ENCODE data around the gene SLC1A3.

The SLC1A3 gene

GRCh38 chr5:36726767-36727166 is 120.4 kb downstream of the SLC1A3 start:
- Histone ChIP-seq H3K27me3 (replicated peaks in 2 of 5; ENCODE audit: control insufficient read depth in 4 of 5, insufficient read depth in 5 of 5, low read length in 4 of 5) (no peaks in the 10 kb centered on the region), H3K4me3 (ENCODE audit: control insufficient read depth in 1 of 7, extremely low read depth in 1 of 7, insufficient read depth in 4 of 7, low read depth in 2 of 7, low read length in 6 of 7) (no peak overlapping the region), H3K4me1 (ENCODE audit: control extremely low read depth in 1 of 4, control insufficient read depth in 4 of 4, insufficient read depth in 4 of 4, low read length in 3 of 4) (peaks cover 7 to 37% (median 21%) of the 10 kb centered on the region in 4 experiments), H3K36me3 (ENCODE audit: control insufficient read depth in 4 of 4, insufficient read depth in 4 of 4, low read length in 3 of 4) (no peaks in the 10 kb centered on the region), H3K27ac (ENCODE audit: insufficient read depth in 1 of 2, low read depth in 1 of 2, low read length in 2 of 2, poor library complexity in 1 of 2, severe bottlenecking in 2 of 2) (no peak overlapping the region), H3K9me3 (ENCODE audit: control extremely low read depth in 1 of 5, control insufficient read depth in 4 of 5, insufficient read depth in 2 of 5, low read depth in 1 of 5, low read length in 4 of 5) (no peaks in the 10 kb centered on the region)
- POLR2A ChIA-PET = no interaction called here
- no peak for DNase-seq
- 100% methylated on average over 1 of the region's 1 CpG for WGBS (ENCODE audit: insufficient coverage)
- CTCF ChIA-PET = interaction anchor here (1.7 to 2.0 kb wide), 2 partner anchors 12 to 278 kb away, joined by 4 to 16 read pairs; no protein-coding TSS in a partner anchor

DNA sequence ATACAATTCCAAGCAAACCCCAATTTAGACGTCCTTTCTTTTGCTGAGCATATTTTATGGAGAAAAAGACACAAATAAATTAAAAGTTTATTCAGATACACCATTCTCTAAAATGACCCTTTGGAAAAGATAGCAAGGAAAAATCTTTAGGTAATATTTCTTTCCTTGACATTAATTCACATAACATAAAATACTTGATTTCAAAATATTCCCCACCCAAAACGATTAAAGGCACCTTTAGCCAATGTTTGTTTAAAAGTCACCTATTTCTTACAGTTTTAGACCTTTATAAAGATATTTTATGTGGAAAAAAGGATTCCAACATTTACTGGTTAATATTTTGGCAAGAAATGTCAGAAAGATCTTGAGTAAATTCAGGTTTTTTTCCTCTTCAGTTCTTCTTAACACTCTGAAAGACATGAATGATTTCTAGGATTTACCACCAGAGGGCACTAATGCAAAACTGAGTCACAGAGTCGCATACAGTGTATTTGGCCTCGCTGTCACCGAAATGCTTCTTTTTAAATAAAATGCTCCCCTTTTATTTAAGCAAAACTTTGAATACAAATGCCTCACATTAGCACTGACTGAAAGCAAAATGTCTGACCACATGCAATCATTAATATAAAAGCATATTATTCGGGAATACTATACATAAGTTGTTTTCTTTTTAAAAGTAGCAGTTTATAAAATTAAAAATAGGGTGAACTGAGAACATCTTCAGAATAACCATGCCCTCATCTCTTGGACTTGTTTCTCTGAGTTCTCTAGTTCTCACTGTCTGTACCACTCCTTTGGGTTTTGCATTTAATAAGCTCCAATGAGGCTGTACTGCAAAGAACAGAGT is 122.5 kb downstream of the SLC1A3 start:
- CTCF ChIA-PET = interaction anchor here (0.9 to 3.4 kb wide), 15 partner anchors 10 to 585 kb away, joined by 3 to 44 read pairs (median 5); no protein-coding TSS in a partner anchor
- WGBS (ENCODE audit: insufficient coverage) = 0% methylated on average over 2 of the region's 6 CpGs
- Histone ChIP-seq H3K36me3 (ENCODE audit: control insufficient read depth in 4 of 4, insufficient read depth in 4 of 4, low read length in 3 of 4) (no peaks in the 10 kb centered on the region), H3K4me1 (ENCODE audit: control extremely low read depth in 1 of 4, control insufficient read depth in 4 of 4, insufficient read depth in 4 of 4, low read length in 3 of 4) (peaks cover 5 to 20% (median 11%) of the 10 kb centered on the region in 4 experiments), H3K27ac (ENCODE audit: insufficient read depth in 1 of 2, low read depth in 1 of 2, low read length in 2 of 2, poor library complexity in 1 of 2, severe bottlenecking in 2 of 2) (no peak overlapping the region), H3K27me3 (replicated peaks in 2 of 5; ENCODE audit: control insufficient read depth in 4 of 5, insufficient read depth in 5 of 5, low read length in 4 of 5) (no peaks in the 10 kb centered on the region), H3K9me3 (ENCODE audit: control extremely low read depth in 1 of 5, control insufficient read depth in 4 of 5, insufficient read depth in 2 of 5, low read depth in 1 of 5, low read length in 4 of 5) (no peaks in the 10 kb centered on the region), H3K4me3 (ENCODE audit: control insufficient read depth in 1 of 7, extremely low read depth in 1 of 7, insufficient read depth in 4 of 7, low read depth in 2 of 7, low read length in 6 of 7) (peak overlapping the region in 1 of 7 experiments; percentile 10)
- POLR2A ChIA-PET = no interaction called here
- peak; percentile 71 to 88 (median 83) for DNase-seq

- no peaks in the 10 kb centered on the region for H3K27me3 ChIP-seq (replicated peaks in 2 of 5; ENCODE audit: control insufficient read depth in 4 of 5, insufficient read depth in 5 of 5, low read length in 4 of 5)
- H3K9me3 ChIP-seq (ENCODE audit: control extremely low read depth in 1 of 5, control insufficient read depth in 4 of 5, insufficient read depth in 2 of 5, low read depth in 1 of 5, low read length in 4 of 5) = no peaks in the 10 kb centered on the region
- no peaks in the 10 kb centered on the region for H3K36me3 ChIP-seq (ENCODE audit: control insufficient read depth in 4 of 4, insufficient read depth in 4 of 4, low read length in 3 of 4)
- no peak overlapping the region for H3K27ac ChIP-seq (ENCODE audit: insufficient read depth in 1 of 2, low read depth in 1 of 2, low read length in 2 of 2, poor library complexity in 1 of 2, severe bottlenecking in 2 of 2)
- DNase-seq = no peak
- ChIA-PET POLR2A (no interaction called here), CTCF (interaction anchor here (1.1 to 3.4 kb wide), 13 partner anchors 8 to 274 kb away, joined by 3 to 44 read pairs (median 6); no protein-coding TSS in a partner anchor)
- no peak overlapping the region for H3K4me3 ChIP-seq (ENCODE audit: control insufficient read depth in 1 of 7, extremely low read depth in 1 of 7, insufficient read depth in 4 of 7, low read depth in 2 of 7, low read length in 6 of 7)
- 96% methylated on average over 5 of the region's 6 CpGs for WGBS (ENCODE audit: insufficient coverage)
- peaks cover 0 to 3% (median 0%) of the 10 kb centered on the region in 4 experiments for H3K4me1 ChIP-seq (ENCODE audit: control extremely low read depth in 1 of 4, control insufficient read depth in 4 of 4, insufficient read depth in 4 of 4, low read length in 3 of 4)
These were observed 124.3 kb downstream of the SLC1A3 start for GRCh38 chr5:36730537-36731216.

DNA sequence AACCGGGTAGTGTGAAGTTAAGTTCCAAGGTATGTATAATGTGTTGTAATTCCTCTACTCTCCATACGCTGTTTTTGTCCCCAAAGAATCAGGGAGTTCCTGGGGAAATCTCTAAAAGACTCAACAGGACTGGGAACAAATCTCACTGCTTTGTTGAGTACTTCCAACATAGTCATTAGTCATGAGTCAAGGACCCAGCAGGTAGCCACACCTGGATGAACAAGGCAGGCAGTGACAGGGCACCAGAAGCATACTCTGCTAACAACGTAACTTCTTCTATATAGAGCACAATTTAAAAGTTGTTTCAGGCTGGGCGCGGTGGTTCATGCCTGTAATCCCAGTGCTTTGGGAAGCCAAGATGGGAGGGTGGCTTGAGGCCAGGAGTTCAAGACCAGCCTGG is 126.8 kb downstream of the SLC1A3 start:
- POLR2A ChIA-PET = no interaction called here

GRCh38 chr5:36734422-36734821 is 128.0 kb downstream of the SLC1A3 start:
- Histone ChIP-seq H3K4me1 (ENCODE audit: control extremely low read depth in 1 of 4, control insufficient read depth in 4 of 4, insufficient read depth in 4 of 4, low read length in 3 of 4) (peaks cover 0 to 5% (median under 1%) of the 10 kb centered on the region in 4 experiments), H3K27ac (ENCODE audit: insufficient read depth in 1 of 2, low read depth in 1 of 2, low read length in 2 of 2, poor library complexity in 1 of 2, severe bottlenecking in 2 of 2) (no peak overlapping the region), H3K9me3 (ENCODE audit: control extremely low read depth in 1 of 5, control insufficient read depth in 4 of 5, insufficient read depth in 2 of 5, low read depth in 1 of 5, low read length in 4 of 5) (no peaks in the 10 kb centered on the region), H3K27me3 (replicated peaks in 2 of 5; ENCODE audit: control insufficient read depth in 4 of 5, insufficient read depth in 5 of 5, low read length in 4 of 5) (no peaks in the 10 kb centered on the region), H3K36me3 (ENCODE audit: control insufficient read depth in 4 of 4, insufficient read depth in 4 of 4, low read length in 3 of 4) (no peaks in the 10 kb centered on the region), H3K4me3 (ENCODE audit: control insufficient read depth in 1 of 7, extremely low read depth in 1 of 7, insufficient read depth in 4 of 7, low read depth in 2 of 7, low read length in 6 of 7) (no peak overlapping the region)
- DNase-seq = peak; percentile 44 to 62 (median 61)
- ChIA-PET CTCF (interaction anchor here (1.1 to 7.7 kb wide), 8 partner anchors 9 to 291 kb away, joined by 3 to 56 read pairs (median 6); partner anchors contain the start of gene NIPBL), POLR2A (interaction anchor here (0.5 kb wide), 1 partner anchor 270 kb away, joined by 4 read pairs; no protein-coding TSS in a partner anchor)
- 70% methylated on average over 3 of the region's 4 CpGs for WGBS (ENCODE audit: insufficient coverage)

More for the DNA sequence above, 126.8 kb downstream of the SLC1A3 start:
- Histone ChIP-seq H3K4me1 (ENCODE audit: control extremely low read depth in 1 of 4, control insufficient read depth in 4 of 4, insufficient read depth in 4 of 4, low read length in 3 of 4) (peaks cover 0 to 3% (median 0%) of the 10 kb centered on the region in 4 experiments), H3K27ac (ENCODE audit: insufficient read depth in 1 of 2, low read depth in 1 of 2, low read length in 2 of 2, poor library complexity in 1 of 2, severe bottlenecking in 2 of 2) (no peak overlapping the region), H3K4me3 (ENCODE audit: control insufficient read depth in 1 of 7, extremely low read depth in 1 of 7, insufficient read depth in 4 of 7, low read depth in 2 of 7, low read length in 6 of 7) (no peak overlapping the region), H3K27me3 (replicated peaks in 2 of 5; ENCODE audit: control insufficient read depth in 4 of 5, insufficient read depth in 5 of 5, low read length in 4 of 5) (no peaks in the 10 kb centered on the region), H3K36me3 (ENCODE audit: control insufficient read depth in 4 of 4, insufficient read depth in 4 of 4, low read length in 3 of 4) (no peaks in the 10 kb centered on the region), H3K9me3 (ENCODE audit: control extremely low read depth in 1 of 5, control insufficient read depth in 4 of 5, insufficient read depth in 2 of 5, low read depth in 1 of 5, low read length in 4 of 5) (no peaks in the 10 kb centered on the region)
- no CpG with 5 or more reads among the region's 5 CpGs for WGBS (ENCODE audit: insufficient coverage)
- CTCF ChIA-PET = no interaction called here
- no peak for DNase-seq

DNA sequence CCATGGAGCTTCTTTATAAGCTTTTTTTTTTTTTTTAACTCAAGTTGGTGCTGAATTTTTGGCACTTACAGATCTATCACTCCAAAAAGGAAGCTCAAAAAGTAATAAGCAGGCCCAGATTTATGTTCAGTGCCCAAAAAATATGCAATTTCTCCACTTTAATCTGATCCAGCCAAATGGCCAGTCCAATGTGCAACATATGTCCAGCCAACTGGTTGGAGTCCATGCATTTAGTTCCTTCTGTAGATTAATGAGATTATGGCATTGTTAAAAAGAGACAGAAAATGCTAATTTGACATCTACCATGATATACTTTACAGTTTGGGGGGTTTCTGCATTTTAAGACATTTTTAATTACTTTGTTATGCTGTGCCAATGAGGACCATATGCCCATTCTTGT is 129.5 kb downstream of the SLC1A3 start:
- CTCF ChIA-PET = interaction anchor here (0.6 to 7.7 kb wide), 10 partner anchors 14 to 559 kb away, joined by 3 to 56 read pairs (median 3); partner anchors contain the start of gene NIPBL
- POLR2A ChIA-PET = interaction anchor here (0.6 kb wide), 1 partner anchor 195 kb away, joined by 3 read pairs; no protein-coding TSS in a partner anchor

More for the DNA sequence above, 129.5 kb downstream of the SLC1A3 start:
- Histone ChIP-seq H3K27ac (ENCODE audit: insufficient read depth in 1 of 2, low read depth in 1 of 2, low read length in 2 of 2, poor library complexity in 1 of 2, severe bottlenecking in 2 of 2) (no peak overlapping the region), H3K9me3 (ENCODE audit: control extremely low read depth in 1 of 5, control insufficient read depth in 4 of 5, insufficient read depth in 2 of 5, low read depth in 1 of 5, low read length in 4 of 5) (no peaks in the 10 kb centered on the region), H3K4me3 (ENCODE audit: control insufficient read depth in 1 of 7, extremely low read depth in 1 of 7, insufficient read depth in 4 of 7, low read depth in 2 of 7, low read length in 6 of 7) (no peak overlapping the region), H3K4me1 (ENCODE audit: control extremely low read depth in 1 of 4, control insufficient read depth in 4 of 4, insufficient read depth in 4 of 4, low read length in 3 of 4) (peaks cover 0 to 11% (median 2%) of the 10 kb centered on the region in 4 experiments), H3K27me3 (replicated peaks in 2 of 5; ENCODE audit: control insufficient read depth in 4 of 5, insufficient read depth in 5 of 5, low read length in 4 of 5) (no peaks in the 10 kb centered on the region), H3K36me3 (ENCODE audit: control insufficient read depth in 4 of 4, insufficient read depth in 4 of 4, low read length in 3 of 4) (no peaks in the 10 kb centered on the region)
- DNase-seq = no peak
